HEK293 (cell line): Measurements from ENCODE around the gene ISL2.
A peak's percentile ranks its signal among the peaks of the same experiment; 100 is the strongest.

Experiments used
- BCL11B ChIP-seq: fragments of 450-650 bp; formaldehyde crosslinking; IDR thresholded peaks from 2 replicates; pipeline ENCODE4 v1.5.1; 2016; ENCODE audit warnings: low read depth, missing biosample characterization, missing genetic modification characterization
- EGR2 ChIP-seq: fragments of 450-650 bp; formaldehyde crosslinking; IDR thresholded peaks from 2 replicates; pipeline ENCODE4 v1.5.1; 2016; ENCODE audit warnings: low read depth, missing biosample characterization, missing genetic modification characterization
- GFI1B ChIP-seq: fragments of 450-650 bp; formaldehyde crosslinking; IDR thresholded peaks from 2 replicates; pipeline ENCODE4 v1.5.1; 2016; ENCODE audit warnings: missing biosample characterization, missing genetic modification characterization
- GLIS1 ChIP-seq: fragments of 450-650 bp; formaldehyde crosslinking; IDR thresholded peaks from 2 replicates; pipeline ENCODE4 v1.5.1; 2016; ENCODE audit warnings: missing biosample characterization, missing genetic modification characterization
- IKZF3 ChIP-seq: fragments of 450-650 bp; IDR thresholded peaks from 2 replicates; pipeline ENCODE4 v1.5.0; 2018; ENCODE audit warnings: missing biosample characterization, mild to moderate bottlenecking, missing genetic modification characterization, moderate library complexity
- PRDM1 ChIP-seq: fragments of 450-650 bp; formaldehyde crosslinking; IDR thresholded peaks from 2 replicates; pipeline ENCODE4; 2016; ENCODE audit warnings: missing biosample characterization, missing genetic modification characterization
- PRDM10 ChIP-seq: fragments of 450-650 bp; formaldehyde crosslinking; IDR thresholded peaks from 2 replicates; pipeline ENCODE4 v1.5.1; 2016; ENCODE audit warnings: missing biosample characterization, missing genetic modification characterization
- ZBTB49 ChIP-seq: fragments of 450-650 bp; formaldehyde crosslinking; IDR thresholded peaks from 2 replicates; pipeline ENCODE4 v1.5.1; 2016; ENCODE audit warnings: missing biosample characterization, missing genetic modification characterization, low read depth
- ZFHX2 ChIP-seq: fragments of 450-650 bp; formaldehyde crosslinking; conservative IDR thresholded peaks from 2 replicates; pipeline ENCODE4 v1.5.1; 2016; ENCODE audit warnings: missing biosample characterization, missing genetic modification characterization
- ZNF214 ChIP-seq: fragments of 450-650 bp; formaldehyde crosslinking; IDR thresholded peaks from 2 replicates; pipeline ENCODE4 v1.5.1; 2017; ENCODE audit warnings: missing biosample characterization, mild to moderate bottlenecking, missing genetic modification characterization, borderline replicate concordance
- ZNF223 ChIP-seq: fragments of 450-650 bp; formaldehyde crosslinking; IDR thresholded peaks from 2 replicates; pipeline ENCODE4 v1.5.1; 2016; ENCODE audit warnings: missing biosample characterization, missing genetic modification characterization
- ZNF239 ChIP-seq: fragments of 450-650 bp; formaldehyde crosslinking; IDR thresholded peaks from 2 replicates; pipeline ENCODE4 v1.5.1; 2016; ENCODE audit warnings: missing biosample characterization, missing genetic modification characterization
- ZNF274 ChIP-seq, 2 experiments: fragments of 200-500 bp in 1 of 2; fragments of 450-650 bp in 1 of 2; sonication (Bioruptor generic) in 1 of 2; formaldehyde crosslinking in 1 of 2; IDR thresholded peaks; 2 replicates each; pipeline versions ENCODE4 v1.5.1 to v1.6.1; 2014 to 2016; ENCODE audit warnings: borderline replicate concordance in 1 of 2, inconsistent platforms in 1 of 2, low read length in 1 of 2, missing biosample characterization in 1 of 2, missing genetic modification characterization in 1 of 2
- ZNF302 ChIP-seq: fragments of 450-650 bp; formaldehyde crosslinking; IDR thresholded peaks from 2 replicates; pipeline ENCODE4 v1.5.1; 2016; ENCODE audit warnings: missing biosample characterization, missing genetic modification characterization, low read depth
- ZNF354C ChIP-seq: fragments of 450-650 bp; formaldehyde crosslinking; IDR thresholded peaks from 2 replicates; pipeline ENCODE4 v1.5.1; 2016; ENCODE audit warnings: missing biosample characterization, missing genetic modification characterization, low read depth, borderline replicate concordance
- ZNF391 ChIP-seq: fragments of 450-650 bp; formaldehyde crosslinking; IDR thresholded peaks from 2 replicates; pipeline ENCODE4 v1.5.1; 2016; ENCODE audit warnings: low read depth, missing biosample characterization, missing genetic modification characterization, borderline replicate concordance
- ZNF394 ChIP-seq: fragments of 450-650 bp; formaldehyde crosslinking; IDR thresholded peaks from 2 replicates; pipeline ENCODE4 v1.5.1; 2016; ENCODE audit warnings: missing biosample characterization, missing genetic modification characterization, mild to moderate bottlenecking, moderate library complexity, borderline replicate concordance
- ZNF449 ChIP-seq: fragments of 450-650 bp; formaldehyde crosslinking; IDR thresholded peaks from 2 replicates; pipeline ENCODE4 v1.5.1; 2017; ENCODE audit warnings: missing biosample characterization, mild to moderate bottlenecking, missing genetic modification characterization, moderate library complexity
- ZNF510 ChIP-seq: fragments of 450-650 bp; formaldehyde crosslinking; IDR thresholded peaks from 2 replicates; pipeline ENCODE4 v1.5.1; 2018; ENCODE audit warnings: mild to moderate bottlenecking, missing genetic modification characterization, missing biosample characterization; ENCODE audit not compliant: insufficient replicate concordance
- ZNF521 ChIP-seq: fragments of 450-650 bp; formaldehyde crosslinking; IDR thresholded peaks from 2 replicates; pipeline ENCODE4 v1.5.1; 2017; ENCODE audit warnings: missing biosample characterization, mild to moderate bottlenecking, missing genetic modification characterization
- ZNF529 ChIP-seq: fragments of 450-650 bp; formaldehyde crosslinking; IDR thresholded peaks from 2 replicates; pipeline ENCODE4 v1.5.1; 2017; ENCODE audit warnings: missing genetic modification characterization, missing biosample characterization; ENCODE audit not compliant: insufficient replicate concordance
- ZNF561 ChIP-seq: fragments of 450-650 bp; IDR thresholded peaks from 2 replicates; pipeline ENCODE4 v1.5.1; 2018; ENCODE audit warnings: missing biosample characterization, missing genetic modification characterization, borderline replicate concordance
- ZNF626 ChIP-seq: fragments of 450-650 bp; sonication (Bioruptor Pico); formaldehyde crosslinking; IDR thresholded peaks from 2 replicates; pipeline ENCODE4 v1.5.1; 2018; ENCODE audit warnings: missing biosample characterization, missing genetic modification characterization, inconsistent platforms
- ZNF692 ChIP-seq: fragments of 450-650 bp; formaldehyde crosslinking; IDR thresholded peaks from 2 replicates; pipeline ENCODE4 v1.5.1; 2016; ENCODE audit warnings: missing biosample characterization, missing genetic modification characterization
- ZNF701 ChIP-seq: fragments of 450-650 bp; formaldehyde crosslinking; IDR thresholded peaks from 2 replicates; pipeline ENCODE4 v1.5.1; 2016; ENCODE audit warnings: missing biosample characterization, missing genetic modification characterization
- ZNF768 ChIP-seq: fragments of 450-650 bp; formaldehyde crosslinking; IDR thresholded peaks from 2 replicates; pipeline ENCODE4 v1.5.1; 2018; ENCODE audit warnings: missing biosample characterization, mild to moderate bottlenecking, missing genetic modification characterization
- ZNF785 ChIP-seq: fragments of 450-650 bp; formaldehyde crosslinking; IDR thresholded peaks from 2 replicates; pipeline ENCODE4 v1.5.1; 2016; ENCODE audit warnings: missing biosample characterization, missing genetic modification characterization
- ZNF837 ChIP-seq: fragments of 450-650 bp; formaldehyde crosslinking; IDR thresholded peaks from 2 replicates; pipeline ENCODE4 v1.5.1; 2016; ENCODE audit warnings: missing biosample characterization, missing genetic modification characterization

The ISL2 gene

GRCh38 chr15:76345880-76346668 is 9.5 kb downstream of the ISL2 start (continued):
- TF ChIP-seq ZNF561 (tag by site-specific recombination) (0 out of 2 replicates have a peak, but pooled peaks have one; percentile 21), ZNF785 (tag by site-specific recombination) (no peak), ZFHX2 (tag by site-specific recombination) (peak; percentile 73), ZNF701 (tag by site-specific recombination) (no peak), ZNF394 (tag by site-specific recombination) (no peak), ZNF510 (no peak), BCL11B (0 out of 2 replicates have a peak, but pooled peaks have one; percentile 8), ZNF837 (tag by site-specific recombination) (no peak), GFI1B (tag by site-specific recombination) (no peak), ZNF214 (tag by site-specific recombination) (no peak), ZNF529 (tag by site-specific recombination) (no peak), ZNF768 (no peak), GLIS1 (peak; percentile 52), ZNF449 (tag by site-specific recombination) (no peak), ZNF354C (tag by site-specific recombination) (no peak), ZNF274 (IDR thresholded peaks at IDR 0.05; ENCODE audit: low read length) (no peak), ZNF274 (tag by site-specific recombination; IDR thresholded peaks at IDR 0.05; ENCODE audit: borderline replicate concordance) (no peak), ZNF521 (no peak), ZNF223 (tag by site-specific recombination) (no peak), ZNF692 (tag by site-specific recombination) (peak; percentile 99), PRDM1 (tag by site-specific recombination) (0 out of 2 replicates have a peak, but pooled peaks have one; percentile 4), EGR2 (tag by site-specific recombination) (peak; percentile 74), ZNF391 (tag by site-specific recombination) (no peak), ZNF626 (tag by site-specific recombination) (no peak), PRDM10 (peak; percentile 35; the same call in 1 of the 2 replicates), ZNF302 (tag by site-specific recombination) (no peak), ZNF239 (tag by site-specific recombination) (no peak), IKZF3 (peak; percentile 30; the same call in 1 of the 2 replicates), ZBTB49 (tag by site-specific recombination) (no peak)
